SK-N-SH (cell line): ENCODE results near the gene SNHG17.

Source experiments
- CHD2 ChIP-seq: fragments of 150-350 bp; IDR thresholded peaks from 2 replicates; pipeline ENCODE4 v1.6.1; 2018; ENCODE audit warnings: low read length; ENCODE audit not compliant: partially characterized antibody
- CTCF ChIP-seq: fragments of 200-600 bp; sonication (generic); IDR thresholded peaks from 2 replicates; pipeline ENCODE4 v1.6.1; 2017; ENCODE audit warnings: antibody characterized with exemption, mild to moderate bottlenecking, moderate library complexity
- EP300 ChIP-seq, 2 experiments: IDR thresholded peaks; 2 replicates each; pipeline versions ENCODE4 v1.4.0 to v1.6.1; 2012; ENCODE audit warnings: borderline replicate concordance in 1 of 2, low read depth in 1 of 2, low read length in 1 of 2
- GABPA ChIP-seq: IDR thresholded peaks from 2 replicates; pipeline ENCODE4 v1.4.0; 2012; ENCODE audit warnings: low read depth, mild to moderate bottlenecking
- GATA2 ChIP-seq: sonication (generic); formaldehyde crosslinking; IDR thresholded peaks from 2 replicates; pipeline ENCODE4 v1.5.0; 2020; ENCODE audit warnings: mild to moderate bottlenecking, missing genetic modification reagents
- MAX ChIP-seq: IDR thresholded peaks from 2 replicates; pipeline ENCODE4 v1.4.0; 2012; ENCODE audit warnings: low read depth
- POLR2AphosphoS5 ChIP-seq: IDR thresholded peaks from 2 replicates; pipeline ENCODE4 v1.6.1; 2012; ENCODE audit warnings: low read depth, low read length
- RAD21 ChIP-seq: IDR thresholded peaks from 2 replicates; pipeline ENCODE4 v1.6.1; 2012; ENCODE audit warnings: mild to moderate bottlenecking, low read length
- SIN3A ChIP-seq: IDR thresholded peaks from 2 replicates; pipeline ENCODE4 v1.6.1; 2012; ENCODE audit warnings: low read depth, mild to moderate bottlenecking, low read length, moderate library complexity, borderline replicate concordance
- TAF1 ChIP-seq: IDR thresholded peaks from 2 replicates; pipeline ENCODE4 v1.6.1; 2012; ENCODE audit warnings: low read depth, mild to moderate bottlenecking, low read length, moderate library complexity, borderline replicate concordance
- USF1 ChIP-seq: IDR thresholded peaks from 2 replicates; pipeline ENCODE4 v1.4.0; 2012; ENCODE audit warnings: low read depth, borderline replicate concordance
- ZBTB33 ChIP-seq: IDR thresholded peaks from 2 replicates; pipeline ENCODE4 v1.4.0; 2012; ENCODE audit warnings: low read depth, borderline replicate concordance

- no peak for TF ChIP-seq CTCF
- TF ChIP-seq RAD21 = no peak
- no peak for TF ChIP-seq USF1
- no peak for TF ChIP-seq CHD2
- TF ChIP-seq TAF1 = no peak
- no peak for TF ChIP-seq MAX
- TF ChIP-seq GATA2 (CRISPR knock-in tag) = no peak
- no peak for TF ChIP-seq EP300 (IDR thresholded peaks at IDR 0.05; ENCODE audit: borderline replicate concordance in 1 of 2, low read depth in 1 of 2, low read length in 1 of 2)
- TF ChIP-seq GABPA = no peak
- no peak for TF ChIP-seq POLR2AphosphoS5
- TF ChIP-seq SIN3A = no peak
- no peak for TF ChIP-seq ZBTB33
These were observed 48.3 kb downstream of the SNHG17 start for GRCh38 chr20:38386851-38387250.
